GM18520 (cell line): ENCODE results near the gene FANCD2.
"Not testable (repeated sequence)": the region's sequence is repeated elsewhere in the genome, so short reads cannot be mapped to it uniquely, and the experiment has no call there.

Experiments
- ATAC-seq: cut with Tn5 transposase; IDR thresholded peaks from one replicate; pipeline ENCODE4 v1.9.1; 2021; ENCODE audit not compliant: unreplicated experiment

Gene FANCD2

DNA sequence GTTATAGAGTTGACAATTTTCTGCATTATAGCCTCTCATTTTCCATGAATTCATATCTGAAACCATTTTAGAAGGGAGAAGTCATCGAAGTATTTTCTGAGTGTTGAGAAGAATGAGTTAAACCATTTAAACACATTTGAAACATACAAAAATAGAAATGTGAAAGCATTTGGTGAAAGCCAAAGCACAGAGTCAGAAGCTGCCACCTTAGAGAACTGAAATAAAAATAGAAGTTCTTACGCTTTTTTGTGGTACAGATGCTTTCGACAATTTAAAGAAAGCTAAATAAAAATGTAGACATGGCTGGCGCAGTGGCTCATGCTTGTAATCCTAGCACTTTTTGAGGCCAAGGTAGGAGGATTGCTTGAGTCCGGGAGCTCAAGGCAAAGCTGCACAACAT, 72.8 kb downstream of the FANCD2 start:
- ATAC-seq = no peak

DNA sequence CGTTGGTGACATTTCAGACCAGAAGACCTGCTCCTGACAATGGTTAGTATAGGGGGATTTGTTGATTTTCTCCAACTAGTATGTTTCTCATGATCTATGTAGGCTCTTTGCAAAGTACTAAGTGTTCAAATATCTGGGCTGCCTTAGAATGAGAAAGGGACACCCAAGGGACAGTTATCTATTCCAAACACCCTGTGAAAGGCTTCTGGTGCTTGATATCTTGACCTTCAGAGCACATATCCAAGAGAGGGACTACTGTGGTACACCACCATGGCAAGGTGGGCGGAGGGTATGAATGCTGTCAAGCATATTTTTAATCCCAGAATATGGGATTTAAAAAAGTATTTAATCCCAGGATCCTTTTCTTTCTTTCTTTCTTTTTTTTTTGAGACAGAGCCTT, 80.7 kb downstream of the FANCD2 start:
- no peak for ATAC-seq

DNA sequence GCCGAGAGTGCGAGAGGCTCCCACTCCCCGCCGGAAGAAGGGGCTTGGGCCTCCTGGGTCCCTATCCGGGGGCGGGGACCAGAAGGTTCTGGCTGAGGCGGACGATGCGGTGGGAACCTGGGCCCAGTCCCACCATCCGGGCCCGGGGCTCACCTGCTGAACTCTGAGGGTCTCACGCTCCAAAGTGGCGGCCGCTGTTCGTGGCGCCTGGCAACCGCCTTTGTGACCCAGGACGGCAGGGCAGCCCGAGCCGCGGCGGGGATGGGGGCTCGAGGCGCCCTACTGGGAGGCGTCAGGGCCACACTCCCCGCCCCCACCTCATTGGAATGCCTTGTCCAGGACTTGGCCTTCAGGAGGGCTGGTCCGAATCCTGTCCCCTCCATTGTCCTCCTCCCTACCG, 81.9 kb downstream of the FANCD2 start, which contains the start of gene FANCD2OS:
TSS of gene FANCD2OS (minus strand) at position 165 of the 400 bp plus-strand sequence. CDS start 3,481 bp downstream, outside the sequence.
- ATAC-seq = no peak

DNA sequence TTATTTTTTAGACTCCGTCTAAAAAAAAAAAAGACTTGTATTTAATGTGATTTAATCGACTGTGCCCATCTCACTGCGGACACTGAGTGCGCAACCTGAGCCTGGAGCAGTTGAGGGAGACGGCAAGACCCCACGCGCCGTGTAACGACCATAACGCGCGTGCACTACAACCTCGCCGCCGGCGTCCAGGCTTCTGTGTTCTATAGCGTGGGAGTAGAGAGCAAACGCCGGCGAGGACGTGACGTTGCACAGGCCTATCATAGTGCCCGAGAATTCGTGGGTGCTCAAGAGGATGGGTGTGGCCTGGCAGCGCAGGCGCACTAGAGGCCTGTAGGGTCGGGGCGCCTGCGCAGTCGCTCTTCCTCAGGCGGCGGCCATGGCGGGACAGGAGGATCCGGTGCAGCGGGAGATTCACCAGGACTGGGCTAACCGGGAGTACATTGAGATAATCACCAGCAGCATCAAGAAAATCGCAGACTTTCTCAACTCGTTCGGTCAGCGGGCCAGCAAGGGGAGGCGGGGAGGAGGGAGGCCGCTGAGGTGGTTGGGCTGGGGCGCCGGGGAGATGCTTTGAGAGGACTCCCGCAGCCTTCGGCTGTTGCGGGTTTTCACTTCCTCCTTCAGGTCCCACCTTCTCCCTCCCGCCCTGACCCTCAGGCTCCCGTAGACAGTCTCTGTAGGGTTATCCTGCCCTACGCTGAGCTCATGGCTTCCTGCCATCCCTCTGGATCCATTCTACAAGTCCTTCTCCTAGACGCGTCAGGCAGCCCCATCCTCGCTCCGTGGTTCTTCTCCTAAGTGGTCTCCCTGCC, 89.3 kb downstream of the FANCD2 start, which contains the start of gene BRK1:
TSS of gene BRK1 (plus strand) at position 350 of the 812 bp plus-strand sequence. CDS start at position 377, 27 bp downstream.
- peak; percentile 97 for ATAC-seq

DNA sequence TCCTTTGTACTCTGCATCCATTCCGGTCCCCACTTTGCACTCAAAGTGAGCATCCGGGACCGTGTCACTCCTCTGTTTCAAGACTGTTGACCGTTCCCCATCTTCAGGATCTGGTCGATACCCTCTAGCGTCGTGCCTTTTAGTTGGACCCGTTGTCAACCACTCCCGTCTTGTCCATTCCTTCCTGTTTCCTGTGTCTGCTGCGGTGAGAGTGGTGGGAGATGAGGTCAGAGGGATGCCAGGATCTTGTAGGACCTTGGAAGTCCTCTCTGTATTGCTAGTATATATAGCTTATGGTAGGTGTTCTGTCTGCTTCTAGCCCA, 89.9 kb downstream of the FANCD2 start:
- ATAC-seq = no peak

DNA sequence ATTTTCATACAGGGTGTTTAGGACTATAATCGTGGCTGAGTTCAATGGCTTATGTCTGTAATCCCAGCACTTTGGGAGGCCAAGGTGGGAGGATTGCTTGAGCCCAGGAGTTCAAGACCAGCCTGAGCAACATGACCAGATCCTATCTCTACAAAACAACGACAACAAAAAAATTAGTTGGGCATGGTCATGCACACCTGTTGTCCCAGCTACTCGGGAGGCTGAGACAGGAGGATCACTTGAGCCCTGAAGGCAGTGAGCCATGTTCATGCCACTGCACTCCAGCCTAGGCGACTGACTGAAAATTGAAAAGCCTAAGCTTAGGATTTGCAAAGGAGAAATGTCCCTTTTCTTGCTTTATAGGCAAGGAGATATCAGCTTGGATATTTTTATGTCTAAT, 90.7 kb downstream of the FANCD2 start:
- ATAC-seq = no peak

DNA sequence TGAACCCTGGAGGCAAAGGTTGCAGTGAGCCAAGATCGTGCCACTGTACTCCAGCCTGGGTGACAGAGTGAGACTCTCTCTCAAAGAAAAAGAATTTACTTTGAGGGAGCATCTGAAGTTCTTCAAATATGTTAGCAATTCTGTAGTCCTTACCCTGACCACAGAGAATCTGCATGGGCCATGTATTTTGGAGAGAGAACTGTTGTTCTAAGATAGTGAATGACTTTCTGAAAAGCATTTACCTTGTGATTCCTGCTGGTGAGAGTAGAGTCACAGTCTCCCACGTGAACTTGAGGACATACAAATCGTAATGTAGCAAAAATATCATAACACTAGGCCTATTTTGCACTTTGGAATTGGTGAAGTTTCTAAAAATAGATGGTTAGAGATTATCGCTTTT, 93.1 kb downstream of the FANCD2 start:
- no peak for ATAC-seq

DNA sequence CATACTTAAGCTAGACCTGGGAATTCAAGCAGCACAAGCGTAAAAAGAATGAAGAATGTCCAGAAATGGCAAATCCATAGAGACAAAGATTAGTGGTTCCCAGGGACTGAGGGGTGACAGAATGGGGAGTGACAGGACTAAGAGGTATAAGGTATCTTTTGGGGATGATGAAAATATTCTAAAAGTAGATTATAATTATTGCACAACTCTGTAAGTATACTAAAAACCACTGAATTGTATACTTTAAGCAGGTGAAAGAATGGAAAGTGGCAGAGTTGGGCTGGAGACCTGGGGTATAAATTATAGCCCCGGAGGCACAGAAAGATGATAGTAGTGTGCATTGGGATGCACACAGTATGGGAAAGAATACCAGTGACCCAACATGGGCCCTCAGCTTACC, 94.8 kb downstream of the FANCD2 start:
- ATAC-seq = no peak

DNA sequence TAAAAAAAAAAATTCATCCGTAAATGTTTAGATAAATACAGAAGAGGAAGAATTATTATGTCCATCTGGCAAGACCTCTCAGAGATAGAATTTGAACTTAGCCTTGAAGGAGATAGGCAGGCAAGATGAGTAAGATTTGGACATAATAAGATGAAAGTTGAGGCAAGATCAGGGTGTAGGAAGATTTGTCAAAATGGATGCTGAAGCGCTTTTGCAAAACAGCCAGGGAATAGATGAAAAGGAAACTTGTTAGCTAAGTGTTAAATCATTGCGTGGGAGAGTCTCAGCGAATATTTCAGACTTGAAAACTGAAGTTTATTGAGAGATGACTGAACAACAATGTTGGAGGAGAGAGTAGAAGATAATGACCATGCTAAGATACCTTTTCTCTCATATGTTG, 96.5 kb downstream of the FANCD2 start:
- no peak for ATAC-seq

DNA sequence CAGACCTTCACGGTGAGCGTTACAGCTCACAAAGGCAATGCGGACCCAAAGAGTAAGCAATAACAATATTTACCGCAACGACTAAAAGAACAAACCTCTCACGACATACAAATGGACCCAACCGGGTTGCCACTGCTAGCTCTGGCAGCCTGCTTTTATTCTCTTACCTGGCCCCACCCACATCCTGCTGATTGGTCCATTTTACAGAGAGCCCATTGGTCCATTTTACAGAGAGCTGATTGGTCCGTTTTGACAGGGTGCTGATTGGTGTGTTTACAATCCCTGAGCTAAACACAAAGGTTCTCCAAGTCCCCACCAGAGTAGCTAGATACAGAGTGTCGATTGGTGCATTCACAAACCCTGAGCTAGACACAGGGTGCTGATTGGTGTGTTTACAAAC, 109.6 kb downstream of the FANCD2 start:
- not testable (repeated sequence) for ATAC-seq

DNA sequence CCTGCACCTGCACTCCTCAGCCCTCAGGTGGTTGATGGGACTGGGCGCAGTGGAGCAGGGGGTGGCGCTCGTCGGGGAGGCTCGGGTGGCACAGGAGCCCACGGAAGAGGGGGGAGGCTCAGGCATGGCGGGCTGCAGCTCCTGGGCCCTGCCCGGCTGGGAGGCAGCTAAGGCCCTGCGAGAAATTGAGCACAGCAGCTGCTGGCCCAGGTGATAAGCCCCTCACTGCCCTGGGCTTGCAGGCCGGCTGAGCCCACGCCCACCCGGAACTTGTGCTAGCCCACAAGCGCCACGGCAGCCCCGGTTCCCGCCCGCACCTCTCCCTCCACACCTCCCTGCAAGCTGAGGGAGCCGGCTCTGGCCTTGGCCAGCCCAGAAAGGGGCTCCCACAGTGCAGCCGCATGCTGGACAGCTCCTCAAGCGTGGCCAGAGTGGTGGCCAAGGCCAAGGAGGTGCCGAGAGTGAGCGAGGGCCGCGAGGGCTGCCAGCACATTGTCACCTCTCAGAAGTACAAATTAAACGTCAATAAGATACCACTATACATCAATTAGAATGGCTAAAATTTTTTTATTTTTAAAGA, 110.3 kb downstream of the FANCD2 start:
- ATAC-seq = no peak

DNA sequence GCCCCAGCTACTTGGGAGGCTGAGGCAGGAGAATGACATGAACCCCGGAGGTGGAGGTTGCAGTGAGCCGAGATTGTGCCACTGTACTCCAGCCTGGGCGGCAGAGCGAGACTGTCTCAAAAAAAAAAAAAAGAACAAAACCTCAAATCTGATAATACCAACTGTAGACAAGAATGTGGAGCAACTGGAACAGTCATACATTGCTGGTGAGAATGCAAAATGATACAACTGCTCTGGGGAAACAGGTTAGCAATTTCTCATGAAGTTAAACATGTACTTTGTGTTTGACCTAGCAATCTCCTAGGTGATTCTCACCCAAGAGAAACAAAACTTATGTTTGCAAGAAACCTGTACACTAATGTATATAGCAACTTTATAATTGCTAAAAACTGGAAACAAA, 110.9 kb downstream of the FANCD2 start:
- no peak for ATAC-seq

DNA sequence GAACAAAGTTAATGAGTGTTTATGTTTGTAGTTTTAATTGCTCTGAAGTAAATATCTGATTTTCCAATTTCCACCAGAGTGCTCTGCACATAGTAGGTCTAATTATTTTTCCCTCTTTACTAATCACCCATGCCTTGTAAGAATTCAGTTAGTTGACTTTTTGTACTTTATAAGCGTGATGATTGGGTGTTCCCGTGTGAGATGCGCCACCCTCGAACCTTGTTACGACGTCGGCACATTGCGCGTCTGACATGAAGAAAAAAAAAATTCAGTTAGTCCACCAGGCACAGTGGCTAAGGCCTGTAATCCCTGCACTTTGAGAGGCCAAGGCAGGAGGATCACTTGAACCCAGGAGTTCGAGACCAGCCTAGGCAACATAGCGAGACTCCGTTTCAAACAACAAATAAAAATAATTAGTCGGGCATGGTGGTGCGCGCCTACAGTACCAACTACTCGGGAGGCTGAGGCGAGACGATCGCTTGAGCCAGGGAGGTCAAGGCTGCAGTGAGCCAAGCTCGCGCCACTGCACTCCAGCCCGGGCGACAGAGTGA, 114.8 kb downstream of the FANCD2 start:
- no peak for ATAC-seq

DNA sequence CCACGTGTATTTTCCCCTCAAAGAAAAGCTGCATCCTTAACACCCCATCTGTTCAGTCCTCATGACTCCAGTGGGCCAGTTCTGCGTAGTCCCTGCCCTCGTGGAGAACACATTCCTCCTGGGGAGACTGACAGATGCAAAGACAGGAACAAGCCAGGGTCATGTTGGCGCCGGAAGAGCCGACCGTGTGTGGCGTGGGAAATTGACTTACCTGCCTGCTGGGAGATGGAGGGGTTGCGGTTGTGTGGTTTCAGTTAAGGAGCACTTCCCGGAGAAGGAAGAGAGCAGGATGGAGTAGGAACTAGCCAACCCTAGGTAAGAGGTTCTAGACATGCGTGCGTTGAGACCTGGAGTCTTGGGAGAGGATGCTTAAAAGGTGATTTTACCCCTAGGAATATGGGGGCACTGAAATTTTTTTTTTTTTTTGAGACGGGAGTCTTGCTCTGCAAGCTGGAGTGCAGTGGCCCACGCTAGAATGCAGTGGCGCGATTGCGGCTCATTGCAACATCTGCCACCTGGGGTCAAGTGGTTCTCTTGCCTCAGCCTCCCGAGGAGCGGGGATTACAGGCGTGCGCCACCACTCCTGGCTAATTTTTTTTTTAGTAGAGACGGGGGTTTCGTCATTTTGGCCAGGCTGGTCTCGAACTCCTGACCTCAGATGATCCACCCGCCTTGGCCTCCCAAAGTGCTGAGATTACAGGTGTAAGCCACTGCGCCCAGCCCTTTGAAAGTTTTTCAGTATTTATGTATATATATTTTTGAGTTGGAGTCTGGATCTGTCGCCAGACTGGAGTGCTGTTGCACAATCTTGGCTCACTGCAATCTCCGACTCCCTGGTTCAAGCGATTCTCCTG, 116.7 kb downstream of the FANCD2 start:
- ATAC-seq = no peak

DNA sequence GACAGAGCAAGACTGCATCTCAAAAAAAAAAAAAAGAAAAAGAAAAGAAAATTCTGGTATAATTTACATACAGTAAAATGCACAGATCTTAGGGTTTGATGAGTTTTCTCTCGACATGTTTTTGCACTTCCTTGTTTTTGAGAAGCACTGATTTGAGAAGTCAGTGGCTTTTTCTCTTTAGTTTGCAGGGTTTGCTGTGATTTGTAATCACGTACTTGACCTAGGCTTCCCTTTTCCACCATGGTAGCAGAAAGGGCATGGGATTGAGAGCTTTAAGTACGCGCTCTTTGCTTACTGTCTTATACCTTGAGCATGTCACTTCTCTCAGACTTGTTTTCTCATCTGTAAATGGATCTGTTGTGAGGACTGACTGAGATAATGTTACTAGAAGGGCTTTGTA, 119.4 kb downstream of the FANCD2 start:
- no peak for ATAC-seq

DNA sequence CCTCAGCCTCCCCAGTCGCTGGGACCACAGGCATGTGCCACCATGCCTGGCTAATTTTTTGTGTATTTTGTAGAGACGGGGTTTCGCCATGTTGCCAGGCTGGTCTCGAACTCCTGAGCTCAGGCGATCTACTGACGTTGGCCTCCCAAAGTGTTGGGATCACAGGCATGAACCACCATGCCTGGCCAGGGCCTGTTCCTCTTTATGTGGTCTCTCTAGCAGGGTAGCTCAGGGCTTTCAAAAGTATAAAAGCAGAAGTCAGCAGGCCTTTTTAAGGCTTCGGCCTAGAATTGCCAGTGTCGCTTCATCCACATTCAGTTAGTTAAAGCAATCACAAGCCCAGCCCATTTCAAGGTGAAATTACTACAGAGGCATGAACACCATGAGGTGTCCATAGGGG, 123.0 kb downstream of the FANCD2 start:
- ATAC-seq = no peak

DNA sequence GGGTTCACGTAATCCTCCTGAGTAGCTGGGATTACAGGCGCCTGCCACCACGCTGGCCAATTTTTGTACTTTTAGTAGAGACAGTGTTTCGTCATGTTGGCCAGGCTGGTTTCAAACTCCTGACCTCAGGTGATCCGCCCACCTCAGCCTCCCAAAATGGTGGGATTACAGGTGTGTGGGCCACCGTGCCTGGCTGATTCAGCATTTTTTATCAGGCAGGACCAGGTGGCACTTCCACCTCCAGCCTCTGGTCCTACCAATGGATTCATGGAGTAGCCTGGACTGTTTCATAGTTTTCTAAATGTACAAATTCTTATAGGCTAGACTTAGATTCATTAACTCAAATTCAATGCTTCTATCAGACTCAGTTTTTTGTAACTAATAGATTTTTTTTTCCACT, 124.8 kb downstream of the FANCD2 start:
- no peak for ATAC-seq
